ENCODE data around the gene CLCA1.

GRCh38 chr1:86503406-86504136, 34.8 kb downstream of the CLCA1 start:
- TF ChIP-seq CTCF (IDR thresholded peaks at IDR 0.05) (no peak), EZH2phosphoT487 (IDR thresholded peaks at IDR 0.05) (no peak), EZH2 (IDR thresholded peaks at IDR 0.05) (no peak)
